GM23338 (cell line): ENCODE measurements around the gene MMP15. TPM values are rescaled to one million over a fixed set of nuclear protein-coding genes. Genes with fewer than 3 reads are reported as not detected.

Experiments
- ATAC-seq: fragments of 200-7000 bp; cut with Tn5 transposase; 3 replicates; pipeline ENCODE4 v1.9.1; 2020
- DNase-seq: peaks from one replicate; pipeline ENCODE4 v3.0.0-alpha.2; 2015; ENCODE audit warnings: low spot score
- H2AFZ ChIP-seq: fragments of 200-600 bp; sonication (generic); 2 replicates; pipeline ENCODE4 v1.8.0; 2016; ENCODE audit warnings: antibody characterized with exemption, mild to moderate bottlenecking, moderate library complexity
- H3F3A ChIP-seq: fragments of 200-600 bp; sonication (generic); replicated peaks from 2 replicates; pipeline ENCODE4 v1.8.0; 2017; ENCODE audit warnings: antibody characterized with exemption, mixed run types, low read depth
- H3K27ac ChIP-seq: fragments of 200-600 bp; sonication (generic); 2 replicates; pipeline ENCODE4 v1.6.1; 2016; ENCODE audit warnings: low read depth
- H3K27me3 ChIP-seq: fragments of 200-600 bp; sonication (generic); 2 replicates; pipeline ENCODE4 v1.8.0; 2016; ENCODE audit warnings: mild to moderate bottlenecking, mixed run types, moderate library complexity; ENCODE audit not compliant: insufficient read depth
- H3K36me3 ChIP-seq: fragments of 200-600 bp; sonication (generic); 2 replicates; pipeline ENCODE4 v1.8.0; 2016; ENCODE audit warnings: mild to moderate bottlenecking; ENCODE audit not compliant: insufficient read depth
- H3K4me1 ChIP-seq: fragments of 200-600 bp; sonication (generic); 2 replicates; pipeline ENCODE4 v1.8.0; 2016; ENCODE audit warnings: mild to moderate bottlenecking, moderate library complexity; ENCODE audit not compliant: insufficient read depth
- H3K4me2 ChIP-seq: fragments of 200-600 bp; sonication (generic); 2 replicates; pipeline ENCODE4 v1.7.1; 2017; ENCODE audit warnings: mixed run types
- H3K4me3 ChIP-seq: fragments of 200-600 bp; sonication (generic); 2 replicates; pipeline ENCODE4 v1.6.1; 2016; ENCODE audit warnings: mixed run types
- H3K79me2 ChIP-seq: fragments of 200-600 bp; sonication (generic); replicated peaks from 2 replicates; pipeline ENCODE4 v1.8.0; 2017; ENCODE audit warnings: mild to moderate bottlenecking; ENCODE audit not compliant: insufficient read depth
- H3K9me2 ChIP-seq: fragments of 200-600 bp; sonication (generic); 2 replicates; pipeline ENCODE4 v1.8.0; 2017; ENCODE audit not compliant: insufficient read depth
- H4K20me1 ChIP-seq: fragments of 200-600 bp; sonication (generic); replicated peaks from 2 replicates; pipeline ENCODE4 v1.8.0; 2017; ENCODE audit warnings: mild to moderate bottlenecking; ENCODE audit not compliant: insufficient read depth
- H3K27ac Mint-ChIP-seq: 2 replicates; pipeline ENCODE4 v1.8.0; 2020; ENCODE audit warnings: inconsistent platforms, mild to moderate bottlenecking, moderate library complexity, mixed read lengths
- H3K27me3 Mint-ChIP-seq: 3 replicates; pipeline ENCODE4 v1.8.0; 2022; ENCODE audit warnings: low read depth, mild to moderate bottlenecking, moderate library complexity, mixed read lengths, inconsistent platforms; ENCODE audit not compliant: insufficient read depth, poor library complexity
- H3K36me3 Mint-ChIP-seq: 3 replicates; pipeline ENCODE4 v1.8.0; 2021; ENCODE audit warnings: low read depth, mild to moderate bottlenecking, inconsistent platforms, moderate library complexity, mixed read lengths
- H3K4me1 Mint-ChIP-seq: 3 replicates; pipeline ENCODE4 v1.8.0; 2020; ENCODE audit warnings: mild to moderate bottlenecking, inconsistent platforms, mixed read lengths
- H3K4me3 Mint-ChIP-seq: 3 replicates; pipeline ENCODE4 v1.8.0; 2021; ENCODE audit warnings: moderate library complexity, mild to moderate bottlenecking, inconsistent platforms, mixed read lengths
- H3K9me3 Mint-ChIP-seq: 3 replicates; pipeline ENCODE4 v1.8.0; 2020; ENCODE audit warnings: moderate library complexity, mild to moderate bottlenecking, inconsistent platforms, mixed read lengths
- CREB1 ChIP-seq: fragments of 250-450 bp; sonication (Bioruptor Pico); IDR thresholded peaks from 2 replicates; pipeline ENCODE4 v1.5.0; 2020; ENCODE audit warnings: low read depth, mild to moderate bottlenecking, moderate library complexity
- ETS1 ChIP-seq: IDR thresholded peaks from 2 replicates; pipeline ENCODE4 v1.6.1; 2016; ENCODE audit warnings: antibody characterized with exemption
- JUNB ChIP-seq: IDR thresholded peaks from one replicate; pipeline ENCODE4 v1.6.1; 2016; ENCODE audit warnings: antibody characterized with exemption; ENCODE audit not compliant: unreplicated experiment
- NANOG ChIP-seq: IDR thresholded peaks from 2 replicates; pipeline ENCODE4 v1.6.1; 2016; ENCODE audit warnings: antibody characterized with exemption, borderline replicate concordance
- POLR2AphosphoS5 ChIP-seq: IDR thresholded peaks from 2 replicates; pipeline ENCODE4 v1.6.1; 2016; ENCODE audit warnings: antibody characterized with exemption, low read depth
- STAT1 ChIP-seq: IDR thresholded peaks from one replicate; pipeline ENCODE4 v1.6.1; 2016; ENCODE audit warnings: antibody characterized with exemption; ENCODE audit not compliant: unreplicated experiment
- ZNF331 ChIP-seq: fragments of 250-450 bp; sonication (Bioruptor Pico); IDR thresholded peaks from 2 replicates; pipeline ENCODE4 v1.5.0; 2020; ENCODE audit warnings: low read depth, mild to moderate bottlenecking, moderate library complexity
- ZNF462 ChIP-seq: fragments of 250-450 bp; sonication (Bioruptor Pico); IDR thresholded peaks from 2 replicates; pipeline ENCODE4 v1.5.0; 2020; ENCODE audit warnings: mild to moderate bottlenecking, moderate library complexity
- polyA plus RNA-seq: library from polyadenylated mRNA; unstranded; fragments of >200 nt; fragmentation: Nextera tagmentation; extraction: Ambion mirVana; gene quantifications from 2 replicates; pipeline ENCODE4 v1.2.1, GENCODE V29; 2016
- total RNA-seq: library from RNA; depleted of rRNA; stranded (reverse); fragments of >200 nt; shearing (Covaris generic); gene quantifications from 2 replicates; pipeline ENCODE4 v1.2.3, GENCODE V29; 2014

Gene MMP15
- total and polyA plus RNA-seq, 2 experiments from 2014 or later = 10.9 to 79.1 TPM

GRCh38 chr16:57997176-57997527 is 28.4 kb upstream of the MMP15 start (continued):
- TF ChIP-seq ZNF462 (no peak), ZNF331 (CRISPR knock-in tag) (no peak), STAT1 (no peak), NANOG (no peak)

GRCh38 chr16:57997528-57998265 is 27.9 kb upstream of the MMP15 start:
- Histone ChIP-seq H3K4me2 (no peak overlapping the region), H3K79me2 (0 out of 2 replicates have a peak, but pooled peaks cover 6% of the 10 kb centered on the region), H3K4me3 (no peak overlapping the region), H3K9me2 (no peaks in the 10 kb centered on the region), H2AFZ (no peak overlapping the region), H3K4me1 (peaks cover 8% of the 10 kb centered on the region), H4K20me1 (no peaks in the 10 kb centered on the region; the same call in 1 of the 2 replicates), H3F3A (peaks cover 7% of the 10 kb centered on the region), H3K27ac (no peak overlapping the region), H3K27me3 (no peaks in the 10 kb centered on the region), H3K36me3 (no peaks in the 10 kb centered on the region)
- DNase-seq (no peak), ATAC-seq (no peak)
- no peak overlapping the region for H3K27ac Mint-ChIP-seq
- no peaks in the 10 kb centered on the region; the same call in 2 of the 3 replicates for H3K9me3 Mint-ChIP-seq
- peaks cover 14% of the 10 kb centered on the region; the same call in 2 of the 3 replicates for H3K36me3 Mint-ChIP-seq
- H3K4me1 Mint-ChIP-seq = peaks cover 31% of the 10 kb centered on the region
- H3K4me3 Mint-ChIP-seq = no peak overlapping the region
- peaks cover 11% of the 10 kb centered on the region for H3K27me3 Mint-ChIP-seq
- TF ChIP-seq ZNF331 (CRISPR knock-in tag) = no peak
- no peak for TF ChIP-seq STAT1
- no peak for TF ChIP-seq CREB1 (CRISPR knock-in tag)
- no peak for TF ChIP-seq JUNB
- TF ChIP-seq NANOG = no peak
- TF ChIP-seq ZNF462 = no peak
- TF ChIP-seq POLR2AphosphoS5 = no peak
- TF ChIP-seq ETS1 = no peak
